Measurements from ENCODE around the gene GZMB. TPM values are rescaled to one million over a fixed set of nuclear protein-coding genes. Genes with fewer than 3 reads are reported as not detected.

GZMB gene
- total and polyA plus RNA-seq, 2 of the 8 experiments (the other 6 are each of a cell fraction or from before 2014, with no cell fraction given): not detected

DNA sequence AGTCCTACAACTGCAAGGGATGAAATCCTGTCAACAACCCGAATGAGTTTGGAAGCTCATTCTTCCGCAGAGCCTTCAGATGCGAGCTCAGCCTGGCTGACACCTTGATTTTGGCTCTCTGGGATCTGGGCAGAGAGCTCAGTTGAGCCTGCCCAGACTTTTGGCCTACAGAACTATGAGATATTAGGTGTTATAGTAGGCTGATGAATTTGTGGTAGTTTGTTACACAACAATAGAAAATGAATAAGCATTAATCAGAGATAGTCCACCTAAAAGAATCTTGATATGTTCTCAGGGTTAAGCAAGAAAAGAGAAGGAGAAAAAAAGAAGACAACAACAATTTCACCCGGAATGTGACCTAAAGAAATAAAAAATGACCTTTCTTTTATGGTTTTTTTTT is 30.4 kb upstream of the GZMB start:
- FAIRE-seq: no peak
- Histone ChIP-seq H3K23ac (ENCODE audit: insufficient read length) (no peak overlapping the region), H2AFZ (ENCODE audit: low read length) (no peak overlapping the region), H3K18ac (ENCODE audit: extremely low read depth, low read length) (no peak overlapping the region), H3K4me2 (ENCODE audit: insufficient read depth in 1 of 2, low read depth in 2 of 2, low read length in 2 of 2) (no peak overlapping the region), H4K5ac (ENCODE audit: insufficient read length, low read depth, low read length) (no peak overlapping the region), H3K56ac (replicated peaks; ENCODE audit: insufficient read length, low read depth, low read length) (no peak overlapping the region), H2BK5ac (ENCODE audit: low read depth, low read length) (no peak overlapping the region), H3K23me2 (ENCODE audit: low read depth, low read length) (no peaks in the 10 kb centered on the region), H3K4ac (replicated peaks; ENCODE audit: insufficient read length, low read depth, low read length) (no peak overlapping the region), H4K8ac (ENCODE audit: extremely low read depth, insufficient read depth, low read length) (no peak overlapping the region), H4K91ac (replicated peaks; ENCODE audit: insufficient read length, low read length) (no peak overlapping the region), H2BK15ac (ENCODE audit: low read length) (no peak overlapping the region), H4K20me1 (replicated peaks in 1 of 2; ENCODE audit: control insufficient read depth in 1 of 2, insufficient read depth in 2 of 2, low read length in 2 of 2) (no peaks in the 10 kb centered on the region), H3K9me3 (ENCODE audit: insufficient read depth in 2 of 2, low read depth in 1 of 2, low read length in 1 of 2) (no peaks in the 10 kb centered on the region; a peak in 1 of 4 replicates), H2BK120ac (replicated peaks; ENCODE audit: low read depth, low read length) (no peak overlapping the region), H3K79me1 (ENCODE audit: low read depth, low read length) (no peaks in the 10 kb centered on the region), H3K27me3 (replicated peaks in 1 of 4; ENCODE audit: control insufficient read depth in 3 of 4, extremely low read depth in 1 of 4, insufficient read depth in 3 of 4, low read length in 3 of 4) (no peaks in the 10 kb centered on the region), H2AK5ac (ENCODE audit: low read depth, low read length) (no peak overlapping the region), H2BK12ac (ENCODE audit: low read depth, low read length) (no peak overlapping the region), H3K9ac (replicated peaks in 1 of 4; ENCODE audit: extremely low read depth in 1 of 4, low read depth in 3 of 4, low read length in 3 of 4) (no peak overlapping the region), H3K36me3 (ENCODE audit: control insufficient read depth in 2 of 4, insufficient read depth in 4 of 4, low read length in 3 of 4) (no peaks in the 10 kb centered on the region), H3K27ac (ENCODE audit: low read depth, low read length) (no peak overlapping the region), H3K4me1 (replicated peaks in 1 of 4; ENCODE audit: control insufficient read depth in 3 of 4, insufficient read depth in 4 of 4, low read length in 3 of 4) (no peaks in the 10 kb centered on the region), H3K79me2 (ENCODE audit: control insufficient read depth in 1 of 2, insufficient read depth in 2 of 2, low read length in 2 of 2) (no peaks in the 10 kb centered on the region), H3K14ac (ENCODE audit: insufficient read length) (no peak overlapping the region), H2BK20ac (ENCODE audit: low read length) (no peak overlapping the region), H3K4me3 (ENCODE audit: extremely low read depth in 1 of 4, insufficient read depth in 2 of 4, low read depth in 3 of 4, low read length in 4 of 4) (no peak overlapping the region)
- ChIA-PET POLR2A (ENCODE audit: partially characterized antibody) (no interaction called here), CTCF (ENCODE audit: partially characterized antibody) (interaction anchor here (1.0 kb wide), 1 partner anchor 10 kb away, joined by 3 read pairs; no protein-coding TSS in a partner anchor)
- DNase-seq (ENCODE audit: low read depth in 1 of 2, low spot score in 2 of 2): no peak
- WGBS, 2 experiments (ENCODE audit: extremely low coverage in 1 of 2, insufficient coverage in 1 of 2, insufficient read length in 1 of 2, insufficient replicate concordance in 2 of 2, low coverage in 1 of 2, low lambda C conversion rate in 2 of 2, missing lambda C conversion rate in 1 of 2): 84% methylated on average over 4 of the region's 4 CpGs; no CpG with 5 or more reads in 1 of the 2 experiments
- TF ChIP-seq FOSL1 (IDR thresholded peaks at IDR 0.05; ENCODE audit: insufficient read depth, low read depth, low read length) (no peak), KDM5A (IDR thresholded peaks at IDR 0.05; ENCODE audit: low read length) (no peak), JUN (IDR thresholded peaks at IDR 0.05; ENCODE audit: low read depth, low read length) (no peak), TBP (IDR thresholded peaks at IDR 0.05; ENCODE audit: low read depth, low read length) (no peak), SIRT6 (IDR thresholded peaks at IDR 0.05; ENCODE audit: low read length) (no peak), CTBP2 (IDR thresholded peaks at IDR 0.05; ENCODE audit: borderline replicate concordance, insufficient read depth, insufficient read length, low read length) (no peak), RXRA (IDR thresholded peaks at IDR 0.05; ENCODE audit: insufficient read depth, low read depth, low read length) (no peak), CHD1 (IDR thresholded peaks at IDR 0.05; ENCODE audit: low read depth, low read length) (no peak), TEAD4 (IDR thresholded peaks at IDR 0.05; ENCODE audit: low read depth, low read length) (no peak), SIN3A (conservative IDR thresholded peaks at IDR 0.05 in 1 of 2, IDR thresholded peaks at IDR 0.05 in 1 of 2; ENCODE audit: low read depth in 1 of 2, low read length in 2 of 2) (no peak), CEBPB (IDR thresholded peaks at IDR 0.05; ENCODE audit: low read depth, low read length) (no peak), EP300 (IDR thresholded peaks at IDR 0.05; ENCODE audit: borderline replicate concordance in 1 of 2, low read depth in 2 of 2, low read length in 2 of 2) (no peak), EZH2 (IDR thresholded peaks at IDR 0.05; ENCODE audit: low read depth, low read length, severe bottlenecking) (no peak), NRF1 (IDR thresholded peaks at IDR 0.05; ENCODE audit: low read depth, low read length) (no peak), CHD2 (IDR thresholded peaks at IDR 0.05; ENCODE audit: low read length) (no peak), SP1 (IDR thresholded peaks at IDR 0.05; ENCODE audit: low read depth, low read length) (no peak)

All from H1 (cell line).